Panc1 (cell line): ENCODE results near the gene TBC1D22A.

Source experiments
- POLR2AphosphoS5 ChIP-seq: IDR thresholded peaks from 2 replicates; pipeline ENCODE4 v1.6.1; 2012; ENCODE audit warnings: mild to moderate bottlenecking, low read depth, low read length, moderate library complexity
- REST ChIP-seq, 2 experiments: IDR thresholded peaks; 2 replicates each; pipeline ENCODE4 v1.6.1; 2011 to 2012; ENCODE audit warnings: low read depth in 2 of 2, control low read depth in 1 of 2, low read length in 1 of 2, mild to moderate bottlenecking in 1 of 2, moderate library complexity in 1 of 2; ENCODE audit not compliant: insufficient read depth in 1 of 2
- SIN3A ChIP-seq: IDR thresholded peaks from 2 replicates; pipeline ENCODE4 v1.6.1; 2012; ENCODE audit warnings: low read depth, mild to moderate bottlenecking, low read length, moderate library complexity, borderline replicate concordance; ENCODE audit not compliant: insufficient read depth
- TF ChIP-seq, protein P1 (sequence below): fragments of 450-650 bp; IDR thresholded peaks from 2 replicates; pipeline ENCODE4 v1.5.1; 2017; ENCODE audit warnings: mild to moderate bottlenecking

GRCh38 chr22:46857885-46858143 lies 95.4 kb downstream of the TBC1D22A start:
- TF ChIP-seq, protein P1, sequence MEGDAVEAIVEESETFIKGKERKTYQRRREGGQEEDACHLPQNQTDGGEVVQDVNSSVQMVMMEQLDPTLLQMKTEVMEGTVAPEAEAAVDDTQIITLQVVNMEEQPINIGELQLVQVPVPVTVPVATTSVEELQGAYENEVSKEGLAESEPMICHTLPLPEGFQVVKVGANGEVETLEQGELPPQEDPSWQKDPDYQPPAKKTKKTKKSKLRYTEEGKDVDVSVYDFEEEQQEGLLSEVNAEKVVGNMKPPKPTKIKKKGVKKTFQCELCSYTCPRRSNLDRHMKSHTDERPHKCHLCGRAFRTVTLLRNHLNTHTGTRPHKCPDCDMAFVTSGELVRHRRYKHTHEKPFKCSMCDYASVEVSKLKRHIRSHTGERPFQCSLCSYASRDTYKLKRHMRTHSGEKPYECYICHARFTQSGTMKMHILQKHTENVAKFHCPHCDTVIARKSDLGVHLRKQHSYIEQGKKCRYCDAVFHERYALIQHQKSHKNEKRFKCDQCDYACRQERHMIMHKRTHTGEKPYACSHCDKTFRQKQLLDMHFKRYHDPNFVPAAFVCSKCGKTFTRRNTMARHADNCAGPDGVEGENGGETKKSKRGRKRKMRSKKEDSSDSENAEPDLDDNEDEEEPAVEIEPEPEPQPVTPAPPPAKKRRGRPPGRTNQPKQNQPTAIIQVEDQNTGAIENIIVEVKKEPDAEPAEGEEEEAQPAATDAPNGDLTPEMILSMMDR = no peak
- no peak for TF ChIP-seq POLR2AphosphoS5
- no peak for TF ChIP-seq SIN3A
- TF ChIP-seq REST (IDR thresholded peaks at IDR 0.05; ENCODE audit: insufficient read depth in 1 of 2, low read depth in 2 of 2, low read length in 1 of 2) = no peak
